Osteocyte (in vitro differentiated cells): Measurements from ENCODE around the gene CEP192. TPM values are rescaled to one million over a fixed set of nuclear protein-coding genes. Genes with fewer than 3 reads are reported as not detected.

Experiments
- DNase-seq: peaks from one replicate; pipeline ENCODE4 v3.0.0; 2021; ENCODE audit warnings: mixed read lengths; ENCODE audit not compliant: unreplicated experiment; ENCODE audit errors: extremely low spot score
- H3K27ac Mint-ChIP-seq: one replicate; pipeline ENCODE4 v1.8.0; 2021; ENCODE audit warnings: mild to moderate bottlenecking, mixed read lengths; ENCODE audit not compliant: unreplicated experiment
- H3K27me3 Mint-ChIP-seq: one replicate; pipeline ENCODE4 v1.8.0; 2021; ENCODE audit warnings: mixed read lengths; ENCODE audit not compliant: unreplicated experiment
- H3K36me3 Mint-ChIP-seq: one replicate; pipeline ENCODE4 v1.8.0; 2021; ENCODE audit warnings: mixed read lengths; ENCODE audit not compliant: unreplicated experiment
- H3K4me1 Mint-ChIP-seq: one replicate; pipeline ENCODE4 v1.8.0; 2021; ENCODE audit warnings: mixed read lengths; ENCODE audit not compliant: unreplicated experiment
- H3K4me3 Mint-ChIP-seq: one replicate; pipeline ENCODE4 v1.8.0; 2021; ENCODE audit warnings: mild to moderate bottlenecking, moderate library complexity, mixed read lengths; ENCODE audit not compliant: unreplicated experiment
- H3K9me3 Mint-ChIP-seq: one replicate; pipeline ENCODE4 v1.8.0; 2021; ENCODE audit warnings: mixed read lengths; ENCODE audit not compliant: unreplicated experiment
- long read RNA-seq: library from polyadenylated mRNA; unstranded; transcript quantifications from one replicate; pipeline ENCODE4 v2.0.0, GENCODE V29; 2021
- total RNA-seq: library from RNA; stranded (reverse); gene quantifications from 2 replicates; pipeline ENCODE4 v1.2.1, GENCODE V29; 2021
- TF ChIP-seq, protein P1 (sequence below): fragments of 200-600 bp; sonication (generic); IDR thresholded peaks from 2 replicates; pipeline ENCODE4 v1.5.0; 2021; ENCODE audit warnings: antibody characterized with exemption, mild to moderate bottlenecking, moderate library complexity

Gene CEP192, protein sequence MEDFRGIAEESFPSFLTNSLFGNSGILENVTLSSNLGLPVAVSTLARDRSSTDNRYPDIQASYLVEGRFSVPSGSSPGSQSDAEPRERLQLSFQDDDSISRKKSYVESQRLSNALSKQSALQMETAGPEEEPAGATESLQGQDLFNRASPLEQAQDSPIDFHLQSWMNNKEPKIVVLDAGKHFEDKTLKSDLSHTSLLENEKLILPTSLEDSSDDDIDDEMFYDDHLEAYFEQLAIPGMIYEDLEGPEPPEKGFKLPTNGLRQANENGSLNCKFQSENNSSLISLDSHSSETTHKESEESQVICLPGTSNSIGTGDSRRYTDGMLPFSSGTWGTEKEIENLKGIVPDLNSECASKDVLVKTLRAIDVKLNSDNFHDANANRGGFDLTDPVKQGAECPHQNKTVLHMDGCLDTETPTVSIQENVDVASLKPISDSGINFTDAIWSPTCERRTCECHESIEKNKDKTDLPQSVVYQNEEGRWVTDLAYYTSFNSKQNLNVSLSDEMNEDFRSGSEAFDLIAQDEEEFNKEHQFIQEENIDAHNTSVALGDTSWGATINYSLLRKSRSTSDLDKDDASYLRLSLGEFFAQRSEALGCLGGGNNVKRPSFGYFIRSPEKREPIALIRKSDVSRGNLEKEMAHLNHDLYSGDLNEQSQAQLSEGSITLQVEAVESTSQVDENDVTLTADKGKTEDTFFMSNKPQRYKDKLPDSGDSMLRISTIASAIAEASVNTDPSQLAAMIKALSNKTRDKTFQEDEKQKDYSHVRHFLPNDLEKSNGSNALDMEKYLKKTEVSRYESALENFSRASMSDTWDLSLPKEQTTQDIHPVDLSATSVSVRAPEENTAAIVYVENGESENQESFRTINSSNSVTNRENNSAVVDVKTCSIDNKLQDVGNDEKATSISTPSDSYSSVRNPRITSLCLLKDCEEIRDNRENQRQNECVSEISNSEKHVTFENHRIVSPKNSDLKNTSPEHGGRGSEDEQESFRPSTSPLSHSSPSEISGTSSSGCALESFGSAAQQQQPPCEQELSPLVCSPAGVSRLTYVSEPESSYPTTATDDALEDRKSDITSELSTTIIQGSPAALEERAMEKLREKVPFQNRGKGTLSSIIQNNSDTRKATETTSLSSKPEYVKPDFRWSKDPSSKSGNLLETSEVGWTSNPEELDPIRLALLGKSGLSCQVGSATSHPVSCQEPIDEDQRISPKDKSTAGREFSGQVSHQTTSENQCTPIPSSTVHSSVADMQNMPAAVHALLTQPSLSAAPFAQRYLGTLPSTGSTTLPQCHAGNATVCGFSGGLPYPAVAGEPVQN (N-terminal part only)
- 20.4 and 22.9 TPM in 2 replicates for total RNA-seq
- long read RNA-seq, partial matches to known transcripts = 22 of 31 reads
- long read RNA-seq, other reads (novel, unspliced or antisense) = 9 of 31 reads

DNA sequence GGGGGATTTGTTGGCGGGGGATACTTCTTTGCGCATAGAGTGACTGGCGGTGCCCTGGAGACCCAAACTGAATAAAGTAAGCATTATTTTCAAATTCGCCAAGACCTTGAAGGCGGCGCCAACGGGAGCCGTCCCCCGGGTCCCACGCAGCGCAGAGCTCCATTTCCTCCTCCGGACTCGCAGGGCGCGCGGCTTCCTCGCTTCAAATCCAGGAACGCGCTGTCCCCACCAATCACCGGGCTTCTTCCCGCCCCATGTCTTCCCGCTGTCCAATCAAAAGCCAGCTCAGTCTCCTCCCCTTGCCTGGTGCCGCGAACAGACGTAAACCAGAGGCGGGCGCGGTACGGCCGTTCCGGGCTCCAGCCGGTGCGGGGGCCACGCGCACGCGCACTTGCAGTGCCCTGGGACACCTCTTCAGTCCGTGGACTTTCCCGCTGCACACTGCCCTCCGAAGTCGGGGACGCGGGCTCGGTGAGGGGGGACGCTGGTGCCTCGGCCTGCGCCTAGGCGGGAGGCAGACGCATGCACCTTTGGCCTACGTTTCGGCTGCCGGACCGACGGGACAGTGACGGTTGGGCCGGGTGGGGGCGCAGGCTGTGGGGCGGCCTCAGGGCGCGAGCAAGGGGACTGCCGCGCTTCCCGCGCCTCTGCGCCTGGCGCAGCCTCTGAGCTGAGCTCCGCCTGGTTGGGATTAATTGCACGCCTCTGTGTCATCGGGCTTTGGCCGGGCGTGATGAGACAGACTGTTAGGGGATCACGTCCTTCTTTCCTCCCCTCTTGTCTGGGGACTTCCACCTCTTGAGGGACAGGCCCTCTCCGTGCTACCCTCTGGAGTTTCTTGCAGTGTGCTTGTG lies at the start of gene CEP192:
Gene CEP192 (plus strand): TSS at position 396 of the 854 bp plus-strand sequence. CDS start 8,063 bp downstream, outside the sequence.
- Mint-ChIP-seq H3K4me3 (peak within 1 kb of the TSS; percentile 87), H3K9me3 (no peaks in the 10 kb centered on the region)

DNA sequence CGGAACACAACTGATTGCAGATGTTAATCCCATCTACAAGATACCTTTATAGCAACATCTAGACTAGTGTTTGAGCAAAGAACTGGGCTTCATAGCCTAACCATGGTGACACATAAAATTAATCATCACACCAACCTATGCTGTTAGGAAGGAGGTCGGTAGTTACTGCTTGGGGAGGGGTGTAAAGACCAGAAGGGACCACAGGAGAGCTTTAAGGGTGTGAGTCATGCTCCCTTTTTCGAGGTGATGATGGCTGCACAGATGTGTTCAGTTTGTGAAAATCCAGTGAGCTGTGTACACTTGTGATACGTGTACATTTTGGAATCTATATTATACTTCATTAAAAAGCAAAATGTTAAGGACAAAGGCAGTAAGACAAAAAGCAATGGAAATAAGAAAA lies 47.9 kb upstream of the CEP192 start:
- Mint-ChIP-seq H3K27me3 (no peaks in the 10 kb centered on the region), H3K4me3 (no peak overlapping the region), H3K36me3 (no peaks in the 10 kb centered on the region), H3K27ac (no peak overlapping the region), H3K9me3 (no peaks in the 10 kb centered on the region), H3K4me1 (peaks cover 28% of the 10 kb centered on the region)
- DNase-seq = no peak
- TF ChIP-seq, protein P1, sequence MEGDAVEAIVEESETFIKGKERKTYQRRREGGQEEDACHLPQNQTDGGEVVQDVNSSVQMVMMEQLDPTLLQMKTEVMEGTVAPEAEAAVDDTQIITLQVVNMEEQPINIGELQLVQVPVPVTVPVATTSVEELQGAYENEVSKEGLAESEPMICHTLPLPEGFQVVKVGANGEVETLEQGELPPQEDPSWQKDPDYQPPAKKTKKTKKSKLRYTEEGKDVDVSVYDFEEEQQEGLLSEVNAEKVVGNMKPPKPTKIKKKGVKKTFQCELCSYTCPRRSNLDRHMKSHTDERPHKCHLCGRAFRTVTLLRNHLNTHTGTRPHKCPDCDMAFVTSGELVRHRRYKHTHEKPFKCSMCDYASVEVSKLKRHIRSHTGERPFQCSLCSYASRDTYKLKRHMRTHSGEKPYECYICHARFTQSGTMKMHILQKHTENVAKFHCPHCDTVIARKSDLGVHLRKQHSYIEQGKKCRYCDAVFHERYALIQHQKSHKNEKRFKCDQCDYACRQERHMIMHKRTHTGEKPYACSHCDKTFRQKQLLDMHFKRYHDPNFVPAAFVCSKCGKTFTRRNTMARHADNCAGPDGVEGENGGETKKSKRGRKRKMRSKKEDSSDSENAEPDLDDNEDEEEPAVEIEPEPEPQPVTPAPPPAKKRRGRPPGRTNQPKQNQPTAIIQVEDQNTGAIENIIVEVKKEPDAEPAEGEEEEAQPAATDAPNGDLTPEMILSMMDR = no peak

More for the DNA sequence above, at the start of gene CEP192:
- Mint-ChIP-seq H3K27me3 (no peaks in the 10 kb centered on the region), H3K4me1 (peaks cover 29% of the 10 kb centered on the region), H3K36me3 (no peaks in the 10 kb centered on the region), H3K27ac (peak within 1 kb of the TSS; percentile 90)
- DNase-seq = peak; percentile 99
- TF ChIP-seq, protein P1 = peak; percentile 27

DNA sequence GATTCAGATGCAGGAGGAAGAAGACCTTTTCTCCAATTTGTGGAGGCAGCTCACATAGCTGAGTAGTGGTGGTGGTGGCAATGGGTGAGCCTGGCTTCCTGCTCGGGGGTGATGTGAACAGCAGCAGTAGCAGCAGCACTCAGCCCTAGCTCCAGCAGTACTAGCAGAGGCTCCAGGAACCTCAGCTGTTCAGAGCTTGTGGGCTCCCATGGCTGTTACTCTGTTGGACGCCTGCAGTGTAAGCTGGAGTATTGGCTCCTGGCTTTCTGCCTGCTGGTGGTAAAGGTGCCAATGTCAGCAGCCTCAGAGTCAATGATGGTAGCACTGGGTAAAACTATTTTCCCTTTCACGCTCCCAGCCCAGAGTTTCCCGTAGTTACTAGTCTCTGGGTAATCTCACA lies 46.5 kb upstream of the CEP192 start:
- H3K36me3 Mint-ChIP-seq = peaks cover 2% of the 10 kb centered on the region

More for the DNA sequence above, 46.5 kb upstream of the CEP192 start:
- TF ChIP-seq, protein P1 = no peak
- peaks cover 36% of the 10 kb centered on the region for H3K4me1 Mint-ChIP-seq
- no peak for DNase-seq
- H3K9me3 Mint-ChIP-seq = no peaks in the 10 kb centered on the region
- H3K27me3 Mint-ChIP-seq = no peaks in the 10 kb centered on the region
- no peak overlapping the region for H3K4me3 Mint-ChIP-seq
- H3K27ac Mint-ChIP-seq = peak overlapping the region; percentile 37
